ENCODE data around the gene DCC. TPM values are rescaled to one million over a fixed set of nuclear protein-coding genes. Genes with fewer than 3 reads are reported as not detected.

Gene DCC
- total RNA-seq, 2 experiments from 2014 or later, result not detected

- no peaks in the 10 kb centered on the region for H3K27me3 Mint-ChIP-seq (ENCODE audit: low read depth)
- CTCF ChIA-PET, result no interaction called here
- no peak for ATAC-seq
- H3K36me3 Mint-ChIP-seq (ENCODE audit: low read depth), result no peaks in the 10 kb centered on the region
- DNase-seq, result no peak
- peaks cover 3% of the 10 kb centered on the region for H3K9me3 Mint-ChIP-seq (ENCODE audit: insufficient read depth)
- H3K4me3 Mint-ChIP-seq, result no peak overlapping the region
- H3K4me1 Mint-ChIP-seq (ENCODE audit: low read depth), result no peaks in the 10 kb centered on the region
- POLR2A ChIA-PET, result no interaction called here
- no peak overlapping the region for H3K27ac Mint-ChIP-seq
Measured at GRCh38 chr18:52749542-52749941, 409.5 kb downstream of the DCC start.

- H3K4me1 Mint-ChIP-seq (ENCODE audit: low read depth), result no peaks in the 10 kb centered on the region
- no peak overlapping the region for H3K27ac Mint-ChIP-seq
- CTCF ChIA-PET, result no interaction called here
- DNase-seq (no peak), ATAC-seq (no peak)
- H3K36me3 Mint-ChIP-seq (ENCODE audit: low read depth), result no peaks in the 10 kb centered on the region
- peaks cover 3% of the 10 kb centered on the region for H3K9me3 Mint-ChIP-seq (ENCODE audit: insufficient read depth)
- POLR2A ChIA-PET, result no interaction called here
- no peak overlapping the region for H3K4me3 Mint-ChIP-seq
- H3K27me3 Mint-ChIP-seq (ENCODE audit: low read depth), result no peaks in the 10 kb centered on the region
Measured at GRCh38 chr18:52750995-52751394, 411.0 kb downstream of the DCC start.

- no peak for DNase-seq
- Mint-ChIP-seq H3K4me3 (no peak overlapping the region), H3K36me3 (ENCODE audit: low read depth) (no peaks in the 10 kb centered on the region), H3K9me3 (ENCODE audit: insufficient read depth) (peaks cover 11% of the 10 kb centered on the region), H3K4me1 (ENCODE audit: low read depth) (no peaks in the 10 kb centered on the region), H3K27me3 (ENCODE audit: low read depth) (no peaks in the 10 kb centered on the region), H3K27ac (no peak overlapping the region)
- POLR2A ChIA-PET, result no interaction called here
- CTCF ChIA-PET, result no interaction called here
- ATAC-seq, result no peak
Measured at GRCh38 chr18:52764316-52764715, 424.3 kb downstream of the DCC start.

- ATAC-seq, result no peak
- ChIA-PET POLR2A (no interaction called here), CTCF (no interaction called here)
- peaks cover 7% of the 10 kb centered on the region for H3K9me3 Mint-ChIP-seq (ENCODE audit: insufficient read depth)
- no peak overlapping the region for H3K27ac Mint-ChIP-seq
- H3K4me1 Mint-ChIP-seq (ENCODE audit: low read depth), result no peaks in the 10 kb centered on the region
- no peak for DNase-seq
- H3K27me3 Mint-ChIP-seq (ENCODE audit: low read depth), result no peaks in the 10 kb centered on the region
- no peak overlapping the region for H3K4me3 Mint-ChIP-seq
- no peaks in the 10 kb centered on the region for H3K36me3 Mint-ChIP-seq (ENCODE audit: low read depth)
Measured at GRCh38 chr18:52766002-52766545, 426.1 kb downstream of the DCC start.

GRCh38 chr18:52781113-52781512, 441.1 kb downstream of the DCC start:
- Mint-ChIP-seq H3K9me3 (ENCODE audit: insufficient read depth) (peaks cover 18% of the 10 kb centered on the region), H3K36me3 (ENCODE audit: low read depth) (no peaks in the 10 kb centered on the region), H3K27me3 (ENCODE audit: low read depth) (no peaks in the 10 kb centered on the region), H3K27ac (no peak overlapping the region), H3K4me1 (ENCODE audit: low read depth) (no peaks in the 10 kb centered on the region), H3K4me3 (no peak overlapping the region)
- CTCF ChIA-PET, result no interaction called here
- POLR2A ChIA-PET, result no interaction called here
- ATAC-seq, result no peak
- DNase-seq, result no peak

- no peak for ATAC-seq
- H3K36me3 Mint-ChIP-seq (ENCODE audit: low read depth), result no peaks in the 10 kb centered on the region
- no peaks in the 10 kb centered on the region for H3K27me3 Mint-ChIP-seq (ENCODE audit: low read depth)
- no peak overlapping the region for H3K27ac Mint-ChIP-seq
- no peak for DNase-seq
- peaks cover 19% of the 10 kb centered on the region for H3K9me3 Mint-ChIP-seq (ENCODE audit: insufficient read depth)
- H3K4me3 Mint-ChIP-seq, result no peak overlapping the region
- ChIA-PET CTCF (no interaction called here), POLR2A (no interaction called here)
- no peaks in the 10 kb centered on the region for H3K4me1 Mint-ChIP-seq (ENCODE audit: low read depth)
Measured at GRCh38 chr18:52791321-52791720, 451.3 kb downstream of the DCC start.

GRCh38 chr18:52812834-52813233, 472.8 kb downstream of the DCC start:
- no peak for ATAC-seq
- H3K4me3 Mint-ChIP-seq, result no peak overlapping the region
- DNase-seq, result no peak
- H3K9me3 Mint-ChIP-seq (ENCODE audit: insufficient read depth), result peaks cover 11% of the 10 kb centered on the region
- CTCF ChIA-PET, result no interaction called here
- no peaks in the 10 kb centered on the region for H3K36me3 Mint-ChIP-seq (ENCODE audit: low read depth)
- H3K27me3 Mint-ChIP-seq (ENCODE audit: low read depth), result no peaks in the 10 kb centered on the region
- no peak overlapping the region for H3K27ac Mint-ChIP-seq
- POLR2A ChIA-PET, result no interaction called here
- no peaks in the 10 kb centered on the region for H3K4me1 Mint-ChIP-seq (ENCODE audit: low read depth)

GRCh38 chr18:52813635-52814416, 473.8 kb downstream of the DCC start:
- Mint-ChIP-seq H3K9me3 (ENCODE audit: insufficient read depth) (peaks cover 3% of the 10 kb centered on the region), H3K27me3 (ENCODE audit: low read depth) (no peaks in the 10 kb centered on the region), H3K27ac (no peak overlapping the region), H3K4me3 (no peak overlapping the region), H3K36me3 (ENCODE audit: low read depth) (no peaks in the 10 kb centered on the region), H3K4me1 (ENCODE audit: low read depth) (no peaks in the 10 kb centered on the region)
- DNase-seq (no peak), ATAC-seq (no peak)
- ChIA-PET CTCF (no interaction called here), POLR2A (no interaction called here)

- Mint-ChIP-seq H3K4me1 (ENCODE audit: low read depth) (no peaks in the 10 kb centered on the region), H3K36me3 (ENCODE audit: low read depth) (no peaks in the 10 kb centered on the region), H3K27me3 (ENCODE audit: low read depth) (no peaks in the 10 kb centered on the region), H3K27ac (no peak overlapping the region), H3K4me3 (no peak overlapping the region), H3K9me3 (ENCODE audit: insufficient read depth) (peaks cover 3% of the 10 kb centered on the region)
- ChIA-PET POLR2A (no interaction called here), CTCF (no interaction called here)
- ATAC-seq (no peak), DNase-seq (no peak)
Measured at GRCh38 chr18:52815651-52816050, 475.7 kb downstream of the DCC start.

- no peak for ATAC-seq
- no peaks in the 10 kb centered on the region for H3K4me1 Mint-ChIP-seq (ENCODE audit: low read depth)
- no peaks in the 10 kb centered on the region for H3K27me3 Mint-ChIP-seq (ENCODE audit: low read depth)
- DNase-seq, result no peak
- no peak overlapping the region for H3K27ac Mint-ChIP-seq
- peaks cover 3% of the 10 kb centered on the region for H3K9me3 Mint-ChIP-seq (ENCODE audit: insufficient read depth)
- ChIA-PET POLR2A (no interaction called here), CTCF (no interaction called here)
- no peak overlapping the region for H3K4me3 Mint-ChIP-seq
- no peaks in the 10 kb centered on the region for H3K36me3 Mint-ChIP-seq (ENCODE audit: low read depth)
Measured at GRCh38 chr18:52816121-52816520, 476.1 kb downstream of the DCC start.

GRCh38 chr18:52822160-52822559, 482.2 kb downstream of the DCC start:
- Mint-ChIP-seq H3K36me3 (ENCODE audit: low read depth) (no peaks in the 10 kb centered on the region), H3K4me1 (ENCODE audit: low read depth) (no peaks in the 10 kb centered on the region), H3K27ac (no peak overlapping the region), H3K4me3 (no peak overlapping the region), H3K27me3 (ENCODE audit: low read depth) (no peaks in the 10 kb centered on the region), H3K9me3 (ENCODE audit: insufficient read depth) (peaks cover 4% of the 10 kb centered on the region)
- ATAC-seq, result no peak
- CTCF ChIA-PET, result no interaction called here
- POLR2A ChIA-PET, result no interaction called here
- no peak for DNase-seq

GRCh38 chr18:52824126-52824525, 484.1 kb downstream of the DCC start:
- Mint-ChIP-seq H3K36me3 (ENCODE audit: low read depth) (no peaks in the 10 kb centered on the region), H3K4me1 (ENCODE audit: low read depth) (no peaks in the 10 kb centered on the region), H3K27ac (no peak overlapping the region), H3K27me3 (ENCODE audit: low read depth) (no peaks in the 10 kb centered on the region), H3K4me3 (no peak overlapping the region), H3K9me3 (ENCODE audit: insufficient read depth) (peaks cover 4% of the 10 kb centered on the region)
- ATAC-seq, result no peak
- ChIA-PET CTCF (no interaction called here), POLR2A (no interaction called here)
- DNase-seq, result no peak

- no peak for DNase-seq
- no peak for ATAC-seq
- ChIA-PET POLR2A (no interaction called here), CTCF (no interaction called here)
- Mint-ChIP-seq H3K9me3 (ENCODE audit: insufficient read depth) (no peaks in the 10 kb centered on the region), H3K36me3 (ENCODE audit: low read depth) (no peaks in the 10 kb centered on the region), H3K4me3 (no peak overlapping the region), H3K4me1 (ENCODE audit: low read depth) (no peaks in the 10 kb centered on the region), H3K27ac (no peak overlapping the region), H3K27me3 (ENCODE audit: low read depth) (no peaks in the 10 kb centered on the region)
Measured at GRCh38 chr18:52826994-52827393, 487.0 kb downstream of the DCC start.

All from activated CD8-positive, alpha-beta T cell treated with anti-CD3 and anti-CD28 coated beads, Interleukin-2, amount 10 ng/mL, durations not matched to agents 7 days and 5 days (primary cell).